HFF-Myc (cell line): ENCODE results near the gene DNAH17.

Source experiments
- DNase-seq: peaks from one replicate; pipeline ENCODE4 v3.0.0-alpha.2; 2011; ENCODE audit warnings: low read depth; ENCODE audit errors: extremely low read depth
- H3K4me3 ChIP-seq: replicated peaks from 2 replicates; pipeline ENCODE4 v1.5.1; 2011; ENCODE audit warnings: low read depth, mild to moderate bottlenecking, control low read depth, low read length
- TF ChIP-seq, protein P1 (sequence below): IDR thresholded peaks from 2 replicates; pipeline ENCODE4 v1.5.1; 2012; ENCODE audit warnings: mild to moderate bottlenecking, low read depth, low read length, control low read depth; ENCODE audit errors: missing control alignments

The DNAH17 gene

DNA sequence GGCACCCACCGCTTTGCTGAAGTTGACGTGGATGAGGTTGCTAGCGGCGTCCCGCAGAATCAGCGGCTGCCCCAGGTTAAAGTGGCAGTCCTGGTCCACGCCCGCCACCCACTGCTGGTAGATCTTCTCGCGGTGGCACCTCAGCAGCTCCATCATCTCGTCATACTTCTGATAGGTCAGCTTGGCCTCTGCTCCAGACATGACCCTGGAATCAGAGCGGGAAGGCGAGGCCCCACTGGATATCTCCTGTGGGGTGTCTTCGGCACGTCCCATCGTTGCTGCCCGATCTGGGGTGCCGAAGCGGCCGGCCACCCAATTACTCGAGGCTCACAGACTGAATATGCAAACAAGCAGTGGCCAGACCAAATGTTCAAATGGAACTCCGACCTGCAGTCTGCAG lies 16.5 kb downstream of the DNAH17 start:
- no peak overlapping the region for H3K4me3 ChIP-seq
- TF ChIP-seq, protein P1, sequence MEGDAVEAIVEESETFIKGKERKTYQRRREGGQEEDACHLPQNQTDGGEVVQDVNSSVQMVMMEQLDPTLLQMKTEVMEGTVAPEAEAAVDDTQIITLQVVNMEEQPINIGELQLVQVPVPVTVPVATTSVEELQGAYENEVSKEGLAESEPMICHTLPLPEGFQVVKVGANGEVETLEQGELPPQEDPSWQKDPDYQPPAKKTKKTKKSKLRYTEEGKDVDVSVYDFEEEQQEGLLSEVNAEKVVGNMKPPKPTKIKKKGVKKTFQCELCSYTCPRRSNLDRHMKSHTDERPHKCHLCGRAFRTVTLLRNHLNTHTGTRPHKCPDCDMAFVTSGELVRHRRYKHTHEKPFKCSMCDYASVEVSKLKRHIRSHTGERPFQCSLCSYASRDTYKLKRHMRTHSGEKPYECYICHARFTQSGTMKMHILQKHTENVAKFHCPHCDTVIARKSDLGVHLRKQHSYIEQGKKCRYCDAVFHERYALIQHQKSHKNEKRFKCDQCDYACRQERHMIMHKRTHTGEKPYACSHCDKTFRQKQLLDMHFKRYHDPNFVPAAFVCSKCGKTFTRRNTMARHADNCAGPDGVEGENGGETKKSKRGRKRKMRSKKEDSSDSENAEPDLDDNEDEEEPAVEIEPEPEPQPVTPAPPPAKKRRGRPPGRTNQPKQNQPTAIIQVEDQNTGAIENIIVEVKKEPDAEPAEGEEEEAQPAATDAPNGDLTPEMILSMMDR, result no peak
- no peak for DNase-seq

DNA sequence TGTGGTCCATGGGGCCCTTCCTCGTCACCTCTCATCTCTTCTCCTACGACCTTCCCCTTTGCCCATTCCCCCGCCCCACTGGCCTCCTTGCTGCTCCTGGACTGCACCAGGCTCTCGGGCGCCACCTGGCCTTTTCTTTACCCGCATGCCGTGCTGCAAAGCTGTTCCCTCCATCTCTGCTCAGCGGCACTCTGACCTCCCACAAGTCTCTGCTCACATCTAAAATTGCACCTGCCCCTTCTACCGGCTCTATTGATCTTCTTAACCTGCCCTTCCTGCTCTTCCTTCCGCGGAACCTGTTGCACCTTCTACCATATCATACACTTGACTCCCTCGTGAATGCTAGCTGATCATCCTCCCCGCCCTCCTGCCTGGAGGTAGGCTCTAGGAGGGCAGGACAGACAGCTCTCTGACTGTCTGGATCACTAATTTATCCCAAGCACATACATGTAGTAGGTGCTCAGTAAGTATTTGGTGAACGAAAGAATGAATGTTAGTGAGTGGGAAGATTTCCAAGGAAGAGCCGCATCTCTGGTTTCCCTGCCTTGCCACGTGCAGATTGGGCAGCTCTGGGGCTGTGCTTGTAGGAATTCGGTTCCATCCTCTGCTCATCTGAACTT lies 17.3 kb downstream of the DNAH17 start:
- no peak for DNase-seq
- TF ChIP-seq, protein P1, result no peak
- H3K4me3 ChIP-seq, result no peak overlapping the region

DNA sequence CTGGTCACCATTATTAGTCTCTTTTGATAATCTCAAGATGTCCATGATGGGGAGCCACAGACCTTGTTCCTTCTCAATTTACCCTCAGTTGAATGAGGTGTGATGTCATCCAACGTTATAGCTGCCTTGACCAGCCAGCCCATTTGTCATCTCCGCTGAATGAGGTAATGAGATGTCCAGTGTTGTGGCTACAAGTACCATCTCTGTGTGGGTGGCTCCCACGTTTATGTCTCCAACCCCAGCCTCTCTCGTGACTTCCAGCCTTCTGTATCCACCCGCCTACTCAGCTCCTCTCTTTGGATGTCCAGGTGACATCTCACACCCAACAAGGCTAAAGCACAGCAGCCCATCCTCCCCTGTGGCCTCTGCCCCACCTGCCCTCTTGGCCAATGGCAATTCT lies 18.2 kb downstream of the DNAH17 start:
- DNase-seq, result no peak
- H3K4me3 ChIP-seq, result no peak overlapping the region
- TF ChIP-seq, protein P1, result no peak

DNA sequence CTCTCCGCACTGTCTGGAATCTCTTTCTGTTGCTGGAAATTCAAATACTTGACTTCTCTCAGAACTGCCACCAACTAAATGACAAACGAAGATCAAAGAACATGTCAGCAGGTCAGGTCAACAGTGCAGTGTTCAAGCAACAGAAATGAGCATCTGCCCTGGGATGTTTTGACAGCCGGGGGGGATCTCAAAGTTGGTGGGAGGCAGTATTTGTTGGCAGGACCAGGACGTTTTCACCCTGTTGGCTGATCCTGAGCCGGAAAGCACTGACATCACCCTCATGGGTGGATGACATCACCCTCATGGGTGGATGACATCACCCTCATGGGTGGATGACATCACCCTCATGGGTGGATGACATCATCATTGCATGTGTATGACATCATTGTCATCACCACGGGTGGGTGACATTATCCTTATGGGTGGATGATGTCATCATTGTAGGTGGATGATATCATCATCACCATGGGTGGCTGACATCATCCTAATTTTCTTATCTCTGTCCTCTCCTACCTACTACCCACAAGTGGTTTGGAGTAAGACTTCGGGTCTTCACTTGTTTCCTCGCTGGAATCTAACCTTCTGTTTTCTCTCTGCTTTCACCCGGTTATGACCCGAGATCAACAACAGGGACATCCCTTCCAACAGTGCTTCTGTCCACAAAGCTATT lies 18.9 kb downstream of the DNAH17 start:
- TF ChIP-seq, protein P1, result no peak
- no peak for DNase-seq
- H3K4me3 ChIP-seq, result no peak overlapping the region

DNA sequence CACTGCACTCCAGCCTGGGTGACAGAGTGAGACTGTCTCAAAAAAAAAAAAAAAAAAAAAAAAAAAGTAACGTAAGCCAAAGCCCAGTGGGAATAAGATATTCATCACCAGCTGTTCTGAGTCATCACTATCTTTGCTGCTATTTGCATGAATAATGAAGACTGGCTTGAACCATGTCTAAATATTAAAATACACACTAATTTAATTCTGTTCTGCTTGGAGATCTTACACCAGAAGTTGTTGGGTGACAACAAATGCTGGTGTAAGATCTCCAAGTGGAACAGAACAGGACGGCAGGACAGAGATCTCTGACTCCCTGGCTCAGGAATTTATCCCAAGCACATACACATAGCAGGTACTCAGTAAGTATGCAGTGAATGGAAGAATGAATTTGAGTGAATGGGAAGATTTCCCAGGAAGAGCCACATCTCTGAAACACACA lies 19.6 kb downstream of the DNAH17 start:
- TF ChIP-seq, protein P1, result no peak
- no peak for DNase-seq
- no peak overlapping the region for H3K4me3 ChIP-seq

DNA sequence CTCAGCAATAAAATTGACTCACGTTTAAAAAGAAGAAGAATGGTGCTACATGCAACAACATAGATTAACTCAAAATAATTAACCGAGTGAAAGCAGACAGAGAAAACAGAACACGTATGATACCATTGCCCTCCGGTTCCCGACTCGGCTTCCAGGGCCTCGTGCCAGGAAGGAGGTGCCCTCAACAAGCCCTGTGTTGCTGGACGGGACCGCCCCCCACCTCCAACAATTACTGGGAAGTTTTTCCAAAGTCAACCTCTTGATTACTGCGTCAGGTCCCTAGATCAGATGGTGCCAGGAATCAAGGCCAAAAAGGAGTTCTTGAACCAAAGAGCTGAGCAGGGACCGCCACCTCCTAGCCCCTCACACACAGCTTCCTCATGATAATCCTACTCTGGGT lies 20.4 kb downstream of the DNAH17 start:
- DNase-seq, result no peak
- TF ChIP-seq, protein P1, result no peak
- no peak overlapping the region for H3K4me3 ChIP-seq
